IMR-90 (cell line): ENCODE results near the gene DCTD. TPM values are rescaled to one million over a fixed set of nuclear protein-coding genes. Genes with fewer than 3 reads are reported as not detected.

Experiments
- ATAC-seq: fragments of 200-7000 bp; cut with Tn5 transposase; 2 replicates; pipeline ENCODE4 v1.9.1; 2020; ENCODE audit warnings: low read depth, mild to moderate bottlenecking, moderate library complexity
- BruUV-seq: library from RNA; stranded (reverse); fragments of 400-500 nt; replicated peaks from 2 replicates; lab custom pipeline; 2021; lab: Mats Ljungman, UMichigan
- CTCF ChIA-PET: fragments of 300-600 bp; formaldehyde crosslinking; extraction: SDS; loops from one replicate; lab custom pipeline; 2021; ENCODE audit warnings: antibody characterized with exemption; lab: Yijun Ruan, JAX
- POLR2A ChIA-PET: fragments of 300-600 bp; sonication (Branson Sonifier 250); formaldehyde crosslinking; loops from one replicate; lab custom pipeline; 2022; ENCODE audit warnings: antibody characterized with exemption; ENCODE audit not compliant: unreplicated experiment; lab: Charles Lee
- DNase-seq: peaks from one replicate; pipeline ENCODE4 v3.0.0; 2013
- H2AFZ ChIP-seq: replicated peaks from 2 replicates; pipeline ENCODE3; 2013; ENCODE audit warnings: low read length, mild to moderate bottlenecking; ENCODE audit not compliant: poor library complexity
- H2AK5ac ChIP-seq: 2 replicates; pipeline ENCODE4 v1.6.1; 2013; ENCODE audit warnings: low read depth, low read length, inconsistent platforms
- H2AK9ac ChIP-seq: replicated peaks from 2 replicates; pipeline ENCODE3; 2013; ENCODE audit warnings: mild to moderate bottlenecking, low read depth, low read length, moderate library complexity; ENCODE audit not compliant: poor library complexity
- H2BK120ac ChIP-seq: 2 replicates; pipeline ENCODE4 v1.6.1; 2013; ENCODE audit warnings: low read depth, low read length, inconsistent platforms
- H2BK15ac ChIP-seq: 3 replicates; pipeline ENCODE4 v1.6.1; 2013; ENCODE audit warnings: low read depth, low read length, inconsistent platforms
- H2BK20ac ChIP-seq: 2 replicates; pipeline ENCODE4 v1.6.1; 2013; ENCODE audit warnings: low read depth, mild to moderate bottlenecking, inconsistent platforms, low read length, moderate library complexity
- H2BK5ac ChIP-seq: 2 replicates; pipeline ENCODE4 v1.6.1; 2013; ENCODE audit warnings: mild to moderate bottlenecking, low read depth, low read length, inconsistent platforms; ENCODE audit not compliant: poor library complexity, severe bottlenecking
- H3K14ac ChIP-seq: replicated peaks from 2 replicates; pipeline ENCODE4 v1.6.1; 2013; ENCODE audit warnings: low read depth, low read length, inconsistent platforms
- H3K18ac ChIP-seq: 2 replicates; pipeline ENCODE4 v1.6.1; 2013; ENCODE audit warnings: low read depth, low read length, control low read depth
- H3K23ac ChIP-seq: 2 replicates; pipeline ENCODE4 v1.6.1; 2013; ENCODE audit warnings: low read depth, low read length, inconsistent platforms
- H3K27ac ChIP-seq: 2 replicates; pipeline ENCODE4 v1.5.1; 2013; ENCODE audit warnings: mild to moderate bottlenecking, control low read depth, low read length; ENCODE audit not compliant: insufficient read depth
- H3K27me3 ChIP-seq: 2 replicates; pipeline ENCODE4 v1.6.1; 2013; ENCODE audit warnings: low read length; ENCODE audit not compliant: control insufficient read depth, insufficient read depth
- H3K36me3 ChIP-seq: 2 replicates; pipeline ENCODE4 v1.6.1; 2013; ENCODE audit warnings: low read length, mixed read lengths; ENCODE audit not compliant: control insufficient read depth, insufficient read depth
- H3K4ac ChIP-seq: 2 replicates; pipeline ENCODE4 v1.6.1; 2013; ENCODE audit warnings: low read depth, low read length, inconsistent platforms
- H3K4me1 ChIP-seq: 2 replicates; pipeline ENCODE4 v1.6.1; 2013; ENCODE audit warnings: low read length, mixed read lengths; ENCODE audit not compliant: control insufficient read depth, insufficient read depth
- H3K4me2 ChIP-seq: 2 replicates; pipeline ENCODE4 v1.6.1; 2013; ENCODE audit warnings: low read depth, mild to moderate bottlenecking, control low read depth, low read length, moderate library complexity
- H3K4me3 ChIP-seq: 2 replicates; pipeline ENCODE4 v1.5.1; 2013; ENCODE audit warnings: low read depth, mild to moderate bottlenecking, control low read depth, low read length, moderate library complexity; ENCODE audit not compliant: insufficient read depth
- H3K56ac ChIP-seq: 2 replicates; pipeline ENCODE4 v1.6.1; 2013; ENCODE audit warnings: low read length, inconsistent platforms; ENCODE audit not compliant: insufficient read depth; ENCODE audit errors: extremely low read depth
- H3K79me1 ChIP-seq, 2 experiments: 2 replicates each; pipeline ENCODE4 v1.6.1; 2013; ENCODE audit warnings: low read length in 2 of 2, inconsistent platforms in 1 of 2, low read depth in 1 of 2
- H3K9ac ChIP-seq: 2 replicates; pipeline ENCODE4 v1.6.1; 2013; ENCODE audit warnings: low read depth, low read length, control low read depth
- H3K9me1 ChIP-seq: 2 replicates; pipeline ENCODE4 v1.6.1; 2013; ENCODE audit warnings: low read length, inconsistent platforms; ENCODE audit not compliant: insufficient read depth
- H3K9me3 ChIP-seq: 2 replicates; pipeline ENCODE4 v1.6.1; 2013; ENCODE audit warnings: low read length; ENCODE audit not compliant: control insufficient read depth, insufficient read depth
- H4K20me1 ChIP-seq: 2 replicates; pipeline ENCODE4 v1.6.1; 2013; ENCODE audit warnings: low read length, inconsistent platforms; ENCODE audit not compliant: insufficient read depth
- H4K5ac ChIP-seq: 2 replicates; pipeline ENCODE4 v1.6.1; 2013; ENCODE audit warnings: mild to moderate bottlenecking, low read depth, low read length, control low read depth
- H4K8ac ChIP-seq, 2 experiments: 2 replicates each; pipeline ENCODE4 v1.6.1; 2013; ENCODE audit warnings: low read depth in 2 of 2, low read length in 2 of 2, control low read depth in 1 of 2, inconsistent platforms in 1 of 2
- H4K91ac ChIP-seq: 2 replicates; pipeline ENCODE4 v1.6.1; 2013; ENCODE audit warnings: low read depth, low read length, inconsistent platforms; ENCODE audit not compliant: insufficient read depth
- BHLHE40 ChIP-seq: fragments of 150-350 bp; IDR thresholded peaks from 2 replicates; pipeline ENCODE4 v1.6.1; 2016; ENCODE audit warnings: mild to moderate bottlenecking, low read depth, low read length
- CEBPB ChIP-seq: IDR thresholded peaks from 2 replicates; pipeline ENCODE4 v1.6.1; 2012; ENCODE audit warnings: low read depth, low read length, improper control_type of control experiment
- CHD1 ChIP-seq: IDR thresholded peaks from 2 replicates; pipeline ENCODE4 v1.6.1; 2012; ENCODE audit warnings: low read depth, low read length, improper control_type of control experiment
- MAFK ChIP-seq: IDR thresholded peaks from 2 replicates; pipeline ENCODE4 v1.6.1; 2012; ENCODE audit warnings: low read depth, low read length, improper control_type of control experiment
- NFE2L2 ChIP-seq: fragments of 150-350 bp; IDR thresholded peaks from 2 replicates; pipeline ENCODE4 v1.6.1; 2016; ENCODE audit warnings: low read depth, mild to moderate bottlenecking, low read length
- WGBS, 2 experiments: methylation state at CpG; one replicate each; pipeline versions ENCODE4 v1.1.5 to v1.1.7; 2013; ENCODE audit warnings: missing lambda C conversion rate in 2 of 2; ENCODE audit not compliant: insufficient read length in 1 of 2; ENCODE audit errors: extremely low coverage in 2 of 2; 5-methylcytosine and 5-hydroxymethylcytosine counted together
- dilution Hi-C: fragments of 300-500 bp; cut with HindIII; formaldehyde crosslinking; loops from one replicate; pipeline ENCODE4 v1.14.3; 2018; ENCODE audit warnings: low sequenced_read_pairs; ENCODE audit not compliant: unreplicated experiment
- in situ Hi-C: fragments of 300-500 bp; cut with MboI; formaldehyde crosslinking; loops from 3 replicates; pipeline ENCODE4 v1.14.3; 2019; ENCODE audit warnings: low sequenced_read_pairs, inconsistent platforms, mixed read lengths
- intact Hi-C: fragments of 100-400 bp; cut with micrococcal nuclease; formaldehyde crosslinking; loops from 2 replicates; pipeline ENCODE4 v1.10.0; 2022
- polyA plus RNA-seq, 3 experiments: library from polyadenylated mRNA; depleted of rRNA; stranded (reverse); fragments of >200 nt; gene quantifications; 2 replicates each; pipeline ENCODE4 v1.2.3, GENCODE V29; 2012; ENCODE audit warnings: low replicate concordance in 1 of 3
- total RNA-seq: library from RNA; depleted of rRNA; stranded (reverse); fragments of >200 nt; gene quantifications from 2 replicates; pipeline ENCODE4 v1.2.3, GENCODE V29; 2012
- TF ChIP-seq, protein P1 (sequence below): fragments of 150-350 bp; IDR thresholded peaks from 2 replicates; pipeline ENCODE4 v1.6.1; 2017; ENCODE audit warnings: mild to moderate bottlenecking, antibody characterized with exemption, low read length, low read depth

The DCTD gene
- total and polyA plus RNA-seq, 2 of the 4 experiments (the other 2 are of a cell fraction) = 90.3 to 127 TPM

DNA sequence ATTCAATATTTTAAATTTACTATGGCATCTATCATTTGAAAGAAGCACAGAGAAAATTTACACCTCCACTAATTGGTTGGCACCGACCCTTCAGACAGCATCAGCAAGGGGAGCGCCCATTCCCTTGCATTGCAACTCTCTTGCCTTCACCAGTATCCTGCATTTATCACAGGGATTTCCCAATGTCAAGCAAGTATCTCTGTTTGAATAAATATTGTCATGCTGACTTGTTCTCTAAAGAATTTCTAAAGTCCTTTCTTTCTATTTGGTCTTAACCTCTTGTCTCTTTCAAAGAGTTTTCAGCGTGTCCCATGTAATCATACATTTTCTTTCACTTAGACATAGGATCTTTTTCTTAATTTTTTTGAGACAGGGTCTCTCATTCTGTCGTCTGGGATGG, 10.4 kb downstream of the DCTD start:
- peak overlapping the region; percentile 21 for H2BK5ac ChIP-seq
- no peak overlapping the region for H3K9ac ChIP-seq
- H2AK5ac ChIP-seq = no peak overlapping the region
- H2BK20ac ChIP-seq = no peak overlapping the region
- in situ Hi-C loops = no loop called here
- BruUV-seq = no TSS peak
- peak overlapping the region in 1 of 2 experiments; percentile 13; a peak in 1 of 4 replicates for H4K8ac ChIP-seq
- dilution Hi-C loops = loop anchor here (25.0 kb wide), 1 partner anchor 356 kb away; no protein-coding TSS in a partner anchor
- no peak overlapping the region for H3K14ac ChIP-seq
- H4K5ac ChIP-seq = no peak overlapping the region
- no peak overlapping the region for H3K4me3 ChIP-seq
- ChIA-PET CTCF (no interaction called here), POLR2A (no interaction called here)
- peak; percentile 72 for DNase-seq
- H3K4me2 ChIP-seq = no peak overlapping the region
- no peak overlapping the region for H4K91ac ChIP-seq
- peaks cover 23 to 73% of the 10 kb centered on the region in 2 experiments for H3K79me1 ChIP-seq
- no peak overlapping the region for H3K23ac ChIP-seq
- WGBS, 2 experiments = 97% methylated on average over 3 of the region's 4 CpGs; no CpG with 5 or more reads in 1 of the 2 experiments
- no peak for TF ChIP-seq CHD1
- TF ChIP-seq NFE2L2 = no peak
- TF ChIP-seq MAFK = no peak
- TF ChIP-seq BHLHE40 = no peak
- peak; percentile 82 for TF ChIP-seq CEBPB
- TF ChIP-seq, protein P1, sequence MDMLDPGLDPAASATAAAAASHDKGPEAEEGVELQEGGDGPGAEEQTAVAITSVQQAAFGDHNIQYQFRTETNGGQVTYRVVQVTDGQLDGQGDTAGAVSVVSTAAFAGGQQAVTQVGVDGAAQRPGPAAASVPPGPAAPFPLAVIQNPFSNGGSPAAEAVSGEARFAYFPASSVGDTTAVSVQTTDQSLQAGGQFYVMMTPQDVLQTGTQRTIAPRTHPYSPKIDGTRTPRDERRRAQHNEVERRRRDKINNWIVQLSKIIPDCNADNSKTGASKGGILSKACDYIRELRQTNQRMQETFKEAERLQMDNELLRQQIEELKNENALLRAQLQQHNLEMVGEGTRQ = no peak
- H3K4ac ChIP-seq = peak overlapping the region; percentile 21; the same call in 1 of the 2 replicates
- no peak overlapping the region for H2AFZ ChIP-seq
- peaks cover 12% of the 10 kb centered on the region; the same call in 1 of the 2 replicates for H4K20me1 ChIP-seq
- no peak overlapping the region for H2BK15ac ChIP-seq
- H2BK120ac ChIP-seq = no peak overlapping the region
- H3K4me1 ChIP-seq = peaks cover 10% of the 10 kb centered on the region
- H3K9me3 ChIP-seq = no peaks in the 10 kb centered on the region
- intact Hi-C loops = no loop called here
- peaks cover 37% of the 10 kb centered on the region for H3K36me3 ChIP-seq
- H3K27ac ChIP-seq = peak overlapping the region; percentile 46; the same call in 1 of the 2 replicates
- H3K56ac ChIP-seq = no peak overlapping the region
- no peaks in the 10 kb centered on the region for H3K27me3 ChIP-seq
- no peak overlapping the region for H3K18ac ChIP-seq
- peak; percentile 84 for ATAC-seq
- H3K9me1 ChIP-seq = peaks cover 26% of the 10 kb centered on the region
- H2AK9ac ChIP-seq = no peak overlapping the region
